ENCODE data around the gene SEMA4G. TPM values are rescaled to one million over a fixed set of nuclear protein-coding genes. Genes with fewer than 3 reads are reported as not detected.

SEMA4G gene
- total RNA-seq, 2 experiments from 2014 or later, result 0.21 to 0.41 TPM

GRCh38 chr10:101002456-101002855, 33.2 kb downstream of the SEMA4G start:
- Histone ChIP-seq H3K27ac (ENCODE audit: low read depth, low read length, poor library complexity, severe bottlenecking) (no peak overlapping the region), H3K4me1 (ENCODE audit: insufficient read depth, low read length, poor library complexity, severe bottlenecking) (peaks cover 13% of the 10 kb centered on the region), H3K4me2 (ENCODE audit: low read length) (no peak overlapping the region), H2AFZ (ENCODE audit: low read length) (no peak overlapping the region), H4K20me1 (ENCODE audit: insufficient read depth, low read length) (no peaks in the 10 kb centered on the region), H3K9me2 (ENCODE audit: insufficient read depth, low read length) (no peaks in the 10 kb centered on the region), H3K79me2 (ENCODE audit: insufficient read depth, low read depth, low read length) (no peaks in the 10 kb centered on the region), H3K4me3 (ENCODE audit: low read depth, low read length, poor library complexity, severe bottlenecking) (no peak overlapping the region), H3K9me3 (ENCODE audit: low read length) (no peaks in the 10 kb centered on the region), H3K36me3 (ENCODE audit: insufficient read depth, low read length) (no peaks in the 10 kb centered on the region)
- CTCF ChIA-PET (ENCODE audit: unreplicated experiment), result interaction anchor here (0.5 kb wide), 1 partner anchor 40 kb away, joined by 3 read pairs; no protein-coding TSS in a partner anchor
- no peak for TF ChIP-seq CTCF (conservative IDR thresholded peaks at IDR 0.05; ENCODE audit: low read length)
- no peak for TF ChIP-seq EZH2phosphoT487 (IDR thresholded peaks at IDR 0.05; ENCODE audit: borderline replicate concordance, low read depth, low read length)
- BruUV-seq (replicated peaks), result no TSS peak
- POLR2A ChIA-PET, result no interaction called here
- intact Hi-C loops (cut with micrococcal nuclease; ENCODE audit: unreplicated experiment), result no loop called here
- DNase-seq (ENCODE audit: low spot score), result no peak

- H2AFZ ChIP-seq (ENCODE audit: low read length), result no peak overlapping the region
- TF ChIP-seq EZH2phosphoT487 (IDR thresholded peaks at IDR 0.05; ENCODE audit: borderline replicate concordance, low read depth, low read length), result no peak
- no peak for TF ChIP-seq CTCF (conservative IDR thresholded peaks at IDR 0.05; ENCODE audit: low read length)
- CTCF ChIA-PET (ENCODE audit: unreplicated experiment), result interaction anchor here (2.4 kb wide), 1 partner anchor 11 kb away, joined by 6 read pairs; no protein-coding TSS in a partner anchor
- H3K27ac ChIP-seq (ENCODE audit: low read depth, low read length, poor library complexity, severe bottlenecking), result no peak overlapping the region
- no peaks in the 10 kb centered on the region for H3K36me3 ChIP-seq (ENCODE audit: insufficient read depth, low read length)
- H3K9me3 ChIP-seq (ENCODE audit: low read length), result no peaks in the 10 kb centered on the region
- H3K79me2 ChIP-seq (ENCODE audit: insufficient read depth, low read depth, low read length), result no peaks in the 10 kb centered on the region
- intact Hi-C loops (cut with micrococcal nuclease; ENCODE audit: unreplicated experiment), result no loop called here
- peaks cover 3% of the 10 kb centered on the region for H3K4me1 ChIP-seq (ENCODE audit: insufficient read depth, low read length, poor library complexity, severe bottlenecking)
- H4K20me1 ChIP-seq (ENCODE audit: insufficient read depth, low read length), result no peaks in the 10 kb centered on the region
- no peaks in the 10 kb centered on the region for H3K9me2 ChIP-seq (ENCODE audit: insufficient read depth, low read length)
- POLR2A ChIA-PET, result no interaction called here
- H3K4me3 ChIP-seq (ENCODE audit: low read depth, low read length, poor library complexity, severe bottlenecking), result no peak overlapping the region
- no peak overlapping the region for H3K4me2 ChIP-seq (ENCODE audit: low read length)
- BruUV-seq (replicated peaks), result no TSS peak
- no peak for DNase-seq (ENCODE audit: low spot score)
Measured at GRCh38 chr10:101003639-101004206, 34.4 kb downstream of the SEMA4G start.

- Histone ChIP-seq H3K4me2 (ENCODE audit: low read length) (no peak overlapping the region), H3K9me3 (ENCODE audit: low read length) (no peaks in the 10 kb centered on the region), H3K4me3 (ENCODE audit: low read depth, low read length, poor library complexity, severe bottlenecking) (no peak overlapping the region), H2AFZ (ENCODE audit: low read length) (no peak overlapping the region), H3K9me2 (ENCODE audit: insufficient read depth, low read length) (no peaks in the 10 kb centered on the region), H3K36me3 (ENCODE audit: insufficient read depth, low read length) (no peaks in the 10 kb centered on the region), H3K4me1 (ENCODE audit: insufficient read depth, low read length, poor library complexity, severe bottlenecking) (no peaks in the 10 kb centered on the region), H3K79me2 (ENCODE audit: insufficient read depth, low read depth, low read length) (no peaks in the 10 kb centered on the region), H4K20me1 (ENCODE audit: insufficient read depth, low read length) (no peaks in the 10 kb centered on the region), H3K27ac (ENCODE audit: low read depth, low read length, poor library complexity, severe bottlenecking) (no peak overlapping the region)
- CTCF ChIA-PET (ENCODE audit: unreplicated experiment), result interaction anchor here (2.4 kb wide), 1 partner anchor 9 kb away, joined by 6 read pairs; no protein-coding TSS in a partner anchor
- TF ChIP-seq EZH2phosphoT487 (IDR thresholded peaks at IDR 0.05; ENCODE audit: borderline replicate concordance, low read depth, low read length) (no peak), CTCF (conservative IDR thresholded peaks at IDR 0.05; ENCODE audit: low read length) (no peak)
- BruUV-seq (replicated peaks), result no TSS peak
- POLR2A ChIA-PET, result interaction anchor here (0.5 kb wide), 1 partner anchor 1825 kb away, joined by 3 read pairs; no protein-coding TSS in a partner anchor
- intact Hi-C loops (cut with micrococcal nuclease; ENCODE audit: unreplicated experiment), result no loop called here
- DNase-seq (ENCODE audit: low spot score), result no peak
Measured at GRCh38 chr10:101005361-101005760, 36.1 kb downstream of the SEMA4G start.

Data from OCI-LY7 (cell line).